ENCODE data around the gene SLC50A1. TPM values are rescaled to one million over a fixed set of nuclear protein-coding genes. Genes with fewer than 3 reads are reported as not detected.
A peak's percentile ranks its signal among the peaks of the same experiment; 100 is the strongest.

The SLC50A1 gene
- total and polyA plus RNA-seq, 9 of the 15 experiments (the other 6 are each of a cell fraction or from before 2014, with no cell fraction given), result 46.5 to 132 (median 91.9) TPM

DNA sequence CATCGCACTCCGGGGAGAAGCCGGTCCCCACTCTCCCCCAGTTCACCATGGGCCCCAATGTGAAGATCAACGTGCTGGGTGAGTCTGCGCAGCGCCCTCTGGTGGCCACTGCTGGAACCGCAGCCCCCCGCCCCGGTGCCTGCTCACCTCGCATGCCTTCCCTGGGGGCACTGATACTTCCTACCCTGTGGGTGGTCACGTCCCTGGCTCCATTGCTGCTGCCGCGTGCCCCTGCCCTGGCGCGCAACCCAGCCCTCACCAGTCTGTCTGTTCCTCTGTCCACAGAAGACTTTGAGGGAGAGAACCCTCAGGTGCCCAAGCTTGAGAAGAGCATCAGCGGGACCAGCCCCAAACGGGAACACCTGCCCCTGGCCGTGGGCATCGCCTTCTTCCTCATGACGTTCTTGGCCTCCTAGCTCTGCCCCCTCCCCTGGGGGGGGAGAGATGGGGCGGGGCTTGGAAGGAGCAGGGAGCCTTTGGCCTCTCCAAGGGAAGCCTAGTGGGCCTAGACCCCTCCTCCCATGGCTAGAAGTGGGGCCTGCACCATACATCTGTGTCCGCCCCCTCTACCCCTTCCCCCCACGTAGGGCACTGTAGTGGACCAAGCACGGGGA lies 49.4 kb upstream of the SLC50A1 start (continued):
- TF ChIP-seq VEZF1 (CRISPR knock-in tag; IDR thresholded peaks at IDR 0.05), result peak; percentile 51
- TF ChIP-seq HNRNPLL (IDR thresholded peaks at IDR 0.05; ENCODE audit: low read depth, low read length, poor library complexity, severe bottlenecking), result no peak
- TF ChIP-seq SMC3 (conservative IDR thresholded peaks at IDR 0.05; ENCODE audit: insufficient read depth, low read depth, low read length), result peak; percentile 57
- no peak for TF ChIP-seq ETS2 (tag; IDR thresholded peaks at IDR 0.05; ENCODE audit: borderline replicate concordance, poor library complexity, severe bottlenecking)
- TF ChIP-seq CTBP1 (IDR thresholded peaks at IDR 0.05; ENCODE audit: borderline replicate concordance), result peak; percentile 18; the same call in 1 of the 2 replicates
- peak in 1 of 2 experiments; percentile 30; a peak in 1 of 4 replicates for TF ChIP-seq RAD21 (CRISPR knock-in tag; conservative IDR thresholded peaks at IDR 0.05 in 1 of 2, IDR thresholded peaks at IDR 0.05 in 1 of 2)
- TF ChIP-seq, protein P1, sequence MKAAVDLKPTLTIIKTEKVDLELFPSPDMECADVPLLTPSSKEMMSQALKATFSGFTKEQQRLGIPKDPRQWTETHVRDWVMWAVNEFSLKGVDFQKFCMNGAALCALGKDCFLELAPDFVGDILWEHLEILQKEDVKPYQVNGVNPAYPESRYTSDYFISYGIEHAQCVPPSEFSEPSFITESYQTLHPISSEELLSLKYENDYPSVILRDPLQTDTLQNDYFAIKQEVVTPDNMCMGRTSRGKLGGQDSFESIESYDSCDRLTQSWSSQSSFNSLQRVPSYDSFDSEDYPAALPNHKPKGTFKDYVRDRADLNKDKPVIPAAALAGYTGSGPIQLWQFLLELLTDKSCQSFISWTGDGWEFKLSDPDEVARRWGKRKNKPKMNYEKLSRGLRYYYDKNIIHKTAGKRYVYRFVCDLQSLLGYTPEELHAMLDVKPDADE (conservative IDR thresholded peaks at IDR 0.05; ENCODE audit: control insufficient read depth, low read depth, low read length), result 0 out of 2 replicates have a peak, but pooled peaks have one; percentile 27
- TF ChIP-seq, protein P2, sequence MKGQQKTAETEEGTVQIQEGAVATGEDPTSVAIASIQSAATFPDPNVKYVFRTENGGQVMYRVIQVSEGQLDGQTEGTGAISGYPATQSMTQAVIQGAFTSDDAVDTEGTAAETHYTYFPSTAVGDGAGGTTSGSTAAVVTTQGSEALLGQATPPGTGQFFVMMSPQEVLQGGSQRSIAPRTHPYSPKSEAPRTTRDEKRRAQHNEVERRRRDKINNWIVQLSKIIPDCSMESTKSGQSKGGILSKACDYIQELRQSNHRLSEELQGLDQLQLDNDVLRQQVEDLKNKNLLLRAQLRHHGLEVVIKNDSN (CRISPR knock-in tag; IDR thresholded peaks at IDR 0.05), result peak; percentile 28; the same call in 1 of the 2 replicates
- peak in 1 of 2 experiments; percentile 53; a peak in 2 of 4 replicates for TF ChIP-seq MAZ (CRISPR knock-in tag; conservative IDR thresholded peaks at IDR 0.05 in 1 of 2, IDR thresholded peaks at IDR 0.05 in 1 of 2)
- peak in 1 of 3 experiments; percentile 36 for TF ChIP-seq YY1 (IDR thresholded peaks at IDR 0.05; ENCODE audit: borderline replicate concordance in 1 of 3, control insufficient read depth in 1 of 3, extremely low read depth in 1 of 3, insufficient read depth in 3 of 3, insufficient read length in 1 of 3, insufficient replicate concordance in 2 of 3, low read depth in 1 of 3, low read length in 2 of 3)
- no peak for TF ChIP-seq MAFG (tag; conservative IDR thresholded peaks at IDR 0.05)
- TF ChIP-seq STAG1 (CRISPR knock-in tag; IDR thresholded peaks at IDR 0.05; ENCODE audit: borderline replicate concordance), result peak; percentile 5; the same call in 1 of the 2 replicates
- TF ChIP-seq, protein P3, sequence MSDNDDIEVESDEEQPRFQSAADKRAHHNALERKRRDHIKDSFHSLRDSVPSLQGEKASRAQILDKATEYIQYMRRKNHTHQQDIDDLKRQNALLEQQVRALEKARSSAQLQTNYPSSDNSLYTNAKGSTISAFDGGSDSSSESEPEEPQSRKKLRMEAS (CRISPR knock-in tag; IDR thresholded peaks at IDR 0.05), result peak; percentile 14; the same call in 1 of the 2 replicates
- peak; percentile 80 to 87 (median 87) for TF ChIP-seq CTCF (IDR thresholded peaks at IDR 0.05 in 2 of 3, conservative IDR thresholded peaks at IDR 0.05 in 1 of 3; ENCODE audit: insufficient read depth in 2 of 3, low read depth in 1 of 3, low read length in 3 of 3)
- TF ChIP-seq, protein P4, sequence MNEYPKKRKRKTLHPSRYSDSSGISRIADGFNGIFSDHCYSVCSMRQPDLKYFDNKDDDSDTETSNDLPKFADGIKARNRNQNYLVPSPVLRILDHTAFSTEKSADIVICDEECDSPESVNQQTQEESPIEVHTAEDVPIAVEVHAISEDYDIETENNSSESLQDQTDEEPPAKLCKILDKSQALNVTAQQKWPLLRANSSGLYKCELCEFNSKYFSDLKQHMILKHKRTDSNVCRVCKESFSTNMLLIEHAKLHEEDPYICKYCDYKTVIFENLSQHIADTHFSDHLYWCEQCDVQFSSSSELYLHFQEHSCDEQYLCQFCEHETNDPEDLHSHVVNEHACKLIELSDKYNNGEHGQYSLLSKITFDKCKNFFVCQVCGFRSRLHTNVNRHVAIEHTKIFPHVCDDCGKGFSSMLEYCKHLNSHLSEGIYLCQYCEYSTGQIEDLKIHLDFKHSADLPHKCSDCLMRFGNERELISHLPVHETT (CRISPR knock-in tag; conservative IDR thresholded peaks at IDR 0.05 in 1 of 2, IDR thresholded peaks at IDR 0.05 in 1 of 2), result 0 out of 4 replicates have a peak, but pooled peaks of 1 of the 2 experiments have one; percentile 18

Data from K562 (cell line).